Caco-2 (cell line): ENCODE data around the gene RUNX2. TPM values are rescaled to one million over a fixed set of nuclear protein-coding genes. Genes with fewer than 3 reads are reported as not detected.

Source experiments
- BruUV-seq: library from RNA; stranded (reverse); fragments of 400-500 nt; replicated peaks from 2 replicates; lab custom pipeline; 2021; lab: Mats Ljungman, UMichigan
- CTCF ChIA-PET: fragments of 300-600 bp; sonication (Branson Sonifier 250); formaldehyde crosslinking; loops from one replicate; lab custom pipeline; 2022; ENCODE audit warnings: antibody characterized with exemption; lab: Charles Lee
- POLR2A ChIA-PET: fragments of 300-600 bp; sonication (Branson Sonifier 250); formaldehyde crosslinking; loops from one replicate; lab custom pipeline; 2022; ENCODE audit warnings: antibody characterized with exemption; lab: Charles Lee
- DNase-seq, 2 experiments: peaks; one replicate each; pipeline versions ENCODE4 v3.0.0 to v3.0.0-alpha.2; 2020 to 2022
- H3K27me3 ChIP-seq: replicated peaks from 2 replicates; pipeline ENCODE4 v1.6.0; 2011; ENCODE audit warnings: low read length; ENCODE audit not compliant: control insufficient read depth, insufficient read depth
- H3K36me3 ChIP-seq: 2 replicates; pipeline ENCODE4 v1.5.1; 2011; ENCODE audit warnings: low read length; ENCODE audit not compliant: control insufficient read depth, insufficient read depth
- H3K4me1 ChIP-seq: fragments of 250-450 bp; sonication (Bioruptor Pico); 2 replicates; pipeline ENCODE4 v1.5.1; 2020; ENCODE audit warnings: mild to moderate bottlenecking
- H3K4me3 ChIP-seq: 2 replicates; pipeline ENCODE4 v1.5.1; 2011; ENCODE audit warnings: low read depth, mild to moderate bottlenecking, control low read depth, low read length
- H3K9me3 ChIP-seq: fragments of 250-450 bp; sonication (Bioruptor Pico); 2 replicates; pipeline ENCODE4 v1.5.1; 2020; ENCODE audit warnings: mild to moderate bottlenecking, moderate library complexity
- H3K27ac Mint-ChIP-seq: one replicate; pipeline ENCODE4 v1.8.0; 2022; ENCODE audit warnings: mixed read lengths; ENCODE audit not compliant: unreplicated experiment
- H3K27me3 Mint-ChIP-seq: one replicate; pipeline ENCODE4 v1.8.0; 2022; ENCODE audit warnings: mixed read lengths; ENCODE audit not compliant: insufficient read depth, unreplicated experiment
- H3K36me3 Mint-ChIP-seq: one replicate; pipeline ENCODE4 v1.8.0; 2022; ENCODE audit warnings: mild to moderate bottlenecking, mixed read lengths; ENCODE audit not compliant: insufficient read depth, unreplicated experiment
- H3K4me1 Mint-ChIP-seq: one replicate; pipeline ENCODE4 v1.8.0; 2022; ENCODE audit warnings: low read depth, mixed read lengths; ENCODE audit not compliant: unreplicated experiment
- H3K4me3 Mint-ChIP-seq: one replicate; pipeline ENCODE4 v1.8.0; 2022; ENCODE audit warnings: mild to moderate bottlenecking, moderate library complexity, mixed read lengths; ENCODE audit not compliant: unreplicated experiment
- H3K9me3 Mint-ChIP-seq: one replicate; pipeline ENCODE4 v1.8.0; 2022; ENCODE audit warnings: mixed read lengths; ENCODE audit not compliant: unreplicated experiment
- CTCF ChIP-seq, 2 experiments: fragments of 200-600 bp in 1 of 2; IDR thresholded peaks; 1 replicate in 1 of 2; 2 replicates in 1 of 2; pipeline versions ENCODE4 v1.5.1 to v1.8.0; 2011 to 2022; ENCODE audit warnings: antibody characterized with exemption in 1 of 2, control low read depth in 1 of 2, inconsistent platforms in 1 of 2, low read depth in 1 of 2, low read length in 1 of 2, mild to moderate bottlenecking in 1 of 2, moderate library complexity in 1 of 2; ENCODE audit not compliant: insufficient read depth in 1 of 2, severe bottlenecking in 1 of 2, unreplicated experiment in 1 of 2
- intact Hi-C: fragments of 100-400 bp; cut with micrococcal nuclease; formaldehyde crosslinking; loops from one replicate; pipeline ENCODE4 v1.10.0; 2022; ENCODE audit not compliant: unreplicated experiment
- total RNA-seq: library from RNA; stranded (reverse); gene quantifications from 2 replicates; pipeline ENCODE4 v1.2.3, GENCODE V29; 2022

Gene RUNX2
- total RNA-seq, 1 experiment from 2014 or later = not detected

- no peaks in the 10 kb centered on the region for H3K27me3 ChIP-seq
- Mint-ChIP-seq H3K27ac (no peak overlapping the region), H3K9me3 (no peaks in the 10 kb centered on the region), H3K27me3 (peaks cover 3% of the 10 kb centered on the region), H3K4me3 (no peak overlapping the region), H3K4me1 (no peaks in the 10 kb centered on the region), H3K36me3 (no peaks in the 10 kb centered on the region)
- no TSS peak for BruUV-seq
- no peak for DNase-seq
- no peaks in the 10 kb centered on the region for H3K36me3 ChIP-seq
- no peak for TF ChIP-seq CTCF (IDR thresholded peaks at IDR 0.05; ENCODE audit: insufficient read depth in 1 of 2, low read depth in 1 of 2, low read length in 1 of 2, severe bottlenecking in 1 of 2, unreplicated experiment in 1 of 2)
- no peaks in the 10 kb centered on the region for H3K9me3 ChIP-seq
- H3K4me3 ChIP-seq = no peak overlapping the region
- intact Hi-C loops = no loop called here
- no peaks in the 10 kb centered on the region for H3K4me1 ChIP-seq
- ChIA-PET CTCF (interaction anchor here (1.3 kb wide), 1 partner anchor 220 kb away, joined by 3 read pairs; no protein-coding TSS in a partner anchor), POLR2A (no interaction called here)
Observed at GRCh38 chr6:45494416-45495135, 166.4 kb downstream of the RUNX2 start.

GRCh38 chr6:45495429-45496084 lies 167.4 kb downstream of the RUNX2 start:
- Mint-ChIP-seq H3K9me3 (no peaks in the 10 kb centered on the region), H3K27ac (no peak overlapping the region), H3K4me1 (no peaks in the 10 kb centered on the region), H3K4me3 (no peak overlapping the region), H3K27me3 (peaks cover 3% of the 10 kb centered on the region), H3K36me3 (no peaks in the 10 kb centered on the region)
- ChIA-PET POLR2A (no interaction called here), CTCF (no interaction called here)
- no peak for DNase-seq
- no peak for TF ChIP-seq CTCF (IDR thresholded peaks at IDR 0.05; ENCODE audit: insufficient read depth in 1 of 2, low read depth in 1 of 2, low read length in 1 of 2, severe bottlenecking in 1 of 2, unreplicated experiment in 1 of 2)
- no peaks in the 10 kb centered on the region for H3K4me1 ChIP-seq
- no TSS peak for BruUV-seq
- H3K9me3 ChIP-seq = no peaks in the 10 kb centered on the region
- no peaks in the 10 kb centered on the region for H3K36me3 ChIP-seq
- intact Hi-C loops = no loop called here
- no peak overlapping the region for H3K4me3 ChIP-seq
- H3K27me3 ChIP-seq = no peaks in the 10 kb centered on the region

- H3K4me3 Mint-ChIP-seq = no peak overlapping the region
- no peaks in the 10 kb centered on the region for H3K27me3 ChIP-seq
- ChIA-PET POLR2A (no interaction called here), CTCF (no interaction called here)
- H3K36me3 Mint-ChIP-seq = no peaks in the 10 kb centered on the region
- no peaks in the 10 kb centered on the region for H3K9me3 Mint-ChIP-seq
- H3K9me3 ChIP-seq = no peaks in the 10 kb centered on the region
- peaks cover 3% of the 10 kb centered on the region for H3K27me3 Mint-ChIP-seq
- intact Hi-C loops = no loop called here
- H3K4me1 ChIP-seq = no peaks in the 10 kb centered on the region
- BruUV-seq = no TSS peak
- peaks cover 1% of the 10 kb centered on the region for H3K4me1 Mint-ChIP-seq
- no peak for DNase-seq
- H3K4me3 ChIP-seq = no peak overlapping the region
- H3K36me3 ChIP-seq = no peaks in the 10 kb centered on the region
- no peak for TF ChIP-seq CTCF (IDR thresholded peaks at IDR 0.05; ENCODE audit: insufficient read depth in 1 of 2, low read depth in 1 of 2, low read length in 1 of 2, severe bottlenecking in 1 of 2, unreplicated experiment in 1 of 2)
- H3K27ac Mint-ChIP-seq = no peak overlapping the region
Observed at GRCh38 chr6:45496085-45496433, 167.9 kb downstream of the RUNX2 start.
